ENCODE results near the gene REV1. TPM values are rescaled to one million over a fixed set of nuclear protein-coding genes. Genes with fewer than 3 reads are reported as not detected.

Gene REV1
- total and polyA plus RNA-seq, 9 of the 15 experiments (the other 6 are each of a cell fraction or from before 2014, with no cell fraction given) = 12.8 to 54.4 (median 29.6) TPM

DNA sequence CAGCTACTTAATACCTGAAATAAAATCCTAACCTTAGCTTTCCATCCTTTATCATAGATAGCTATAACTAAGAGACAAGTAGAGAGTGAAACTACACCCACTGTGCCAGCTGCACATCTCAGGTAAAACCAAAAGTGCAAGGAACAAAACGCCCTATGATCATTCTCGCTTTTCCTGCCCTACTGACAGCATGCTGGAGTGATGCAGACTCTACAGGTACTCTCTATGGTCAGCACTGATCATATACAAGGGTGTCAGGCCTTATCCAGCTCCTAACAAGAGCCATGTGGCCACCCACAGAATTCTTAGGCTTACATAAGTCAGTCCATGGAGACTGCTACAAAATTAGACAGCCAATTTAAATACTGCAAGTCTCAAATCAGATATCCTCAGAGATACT is 45.6 kb downstream of the REV1 start:
- CTCF ChIA-PET (ENCODE audit: low intra/inter-chr PET ratio) = no interaction called here
- Histone ChIP-seq H3K79me2 (ENCODE audit: control insufficient read depth, insufficient read depth, low read length) (peaks cover 26% of the 10 kb centered on the region; the same call in 2 of the 3 replicates), H3K4me3 (no peak overlapping the region), H4K20me1 (replicated peaks; ENCODE audit: control insufficient read depth, insufficient read depth, low read length) (no peaks in the 10 kb centered on the region), H3K4me2 (ENCODE audit: insufficient read depth, low read length) (no peak overlapping the region), H3K36me3 (ENCODE audit: control insufficient read depth, insufficient read depth, low read length) (peaks cover 60% of the 10 kb centered on the region), H3K9ac (ENCODE audit: insufficient read depth in 1 of 2, low read depth in 2 of 2, low read length in 2 of 2) (no peak overlapping the region), H2AFZ (ENCODE audit: low read depth, low read length) (no peak overlapping the region), H3K9me3 (replicated peaks; ENCODE audit: control insufficient read depth, insufficient read depth, low read depth, low read length) (no peaks in the 10 kb centered on the region), H3K4me1 (replicated peaks in 1 of 2; ENCODE audit: control insufficient read depth in 2 of 2, insufficient read depth in 2 of 2, low read length in 2 of 2) (no peaks in the 10 kb centered on the region), H3K9me1 (ENCODE audit: control insufficient read depth, insufficient read depth, low read length) (no peaks in the 10 kb centered on the region), H3K27ac (ENCODE audit: extremely low read depth, low read depth, low read length) (no peak overlapping the region), H3K27me3 (ENCODE audit: control insufficient read depth in 2 of 2, insufficient read depth in 2 of 2, low read length in 2 of 2) (no peaks in the 10 kb centered on the region)
- 97% methylated on average over 2 of the region's 2 CpGs for WGBS (ENCODE audit: insufficient coverage, low coverage, missing lambda C conversion rate)
- in situ Hi-C loops (cut with MboI) (no loop called here), intact Hi-C loops (cut with micrococcal nuclease) (no loop called here)
- no peak for FAIRE-seq
- no peak for DNase-seq (ENCODE audit: extremely low read depth in 1 of 4, low spot score in 3 of 4)
- TF ChIP-seq GABPA (tag; conservative IDR thresholded peaks at IDR 0.05; ENCODE audit: low read depth) = no peak
- TF ChIP-seq, protein P1, sequence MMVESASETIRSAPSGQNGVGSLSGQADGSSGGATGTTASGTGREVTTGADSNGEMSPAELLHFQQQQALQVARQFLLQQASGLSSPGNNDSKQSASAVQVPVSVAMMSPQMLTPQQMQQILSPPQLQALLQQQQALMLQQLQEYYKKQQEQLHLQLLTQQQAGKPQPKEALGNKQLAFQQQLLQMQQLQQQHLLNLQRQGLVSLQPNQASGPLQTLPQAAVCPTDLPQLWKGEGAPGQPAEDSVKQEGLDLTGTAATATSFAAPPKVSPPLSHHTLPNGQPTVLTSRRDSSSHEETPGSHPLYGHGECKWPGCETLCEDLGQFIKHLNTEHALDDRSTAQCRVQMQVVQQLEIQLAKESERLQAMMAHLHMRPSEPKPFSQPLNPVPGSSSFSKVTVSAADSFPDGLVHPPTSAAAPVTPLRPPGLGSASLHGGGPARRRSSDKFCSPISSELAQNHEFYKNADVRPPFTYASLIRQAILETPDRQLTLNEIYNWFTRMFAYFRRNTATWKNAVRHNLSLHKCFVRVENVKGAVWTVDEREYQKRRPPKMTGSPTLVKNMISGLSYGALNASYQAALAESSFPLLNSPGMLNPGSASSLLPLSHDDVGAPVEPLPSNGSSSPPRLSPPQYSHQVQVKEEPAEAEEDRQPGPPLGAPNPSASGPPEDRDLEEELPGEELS (CRISPR knock-in tag; IDR thresholded peaks at IDR 0.05; ENCODE audit: borderline replicate concordance) = no peak
- TF ChIP-seq ZNF431 (CRISPR knock-in tag; IDR thresholded peaks at IDR 0.05) = no peak
- no peak for TF ChIP-seq CBFA2T3 (IDR thresholded peaks at IDR 0.05)
- TF ChIP-seq ZNF780A (CRISPR knock-in tag; IDR thresholded peaks at IDR 0.05) = no peak
- no peak for TF ChIP-seq HDAC2 (IDR thresholded peaks at IDR 0.05)
- TF ChIP-seq ZNF57 (CRISPR knock-in tag; IDR thresholded peaks at IDR 0.05) = no peak
- TF ChIP-seq, protein P2, sequence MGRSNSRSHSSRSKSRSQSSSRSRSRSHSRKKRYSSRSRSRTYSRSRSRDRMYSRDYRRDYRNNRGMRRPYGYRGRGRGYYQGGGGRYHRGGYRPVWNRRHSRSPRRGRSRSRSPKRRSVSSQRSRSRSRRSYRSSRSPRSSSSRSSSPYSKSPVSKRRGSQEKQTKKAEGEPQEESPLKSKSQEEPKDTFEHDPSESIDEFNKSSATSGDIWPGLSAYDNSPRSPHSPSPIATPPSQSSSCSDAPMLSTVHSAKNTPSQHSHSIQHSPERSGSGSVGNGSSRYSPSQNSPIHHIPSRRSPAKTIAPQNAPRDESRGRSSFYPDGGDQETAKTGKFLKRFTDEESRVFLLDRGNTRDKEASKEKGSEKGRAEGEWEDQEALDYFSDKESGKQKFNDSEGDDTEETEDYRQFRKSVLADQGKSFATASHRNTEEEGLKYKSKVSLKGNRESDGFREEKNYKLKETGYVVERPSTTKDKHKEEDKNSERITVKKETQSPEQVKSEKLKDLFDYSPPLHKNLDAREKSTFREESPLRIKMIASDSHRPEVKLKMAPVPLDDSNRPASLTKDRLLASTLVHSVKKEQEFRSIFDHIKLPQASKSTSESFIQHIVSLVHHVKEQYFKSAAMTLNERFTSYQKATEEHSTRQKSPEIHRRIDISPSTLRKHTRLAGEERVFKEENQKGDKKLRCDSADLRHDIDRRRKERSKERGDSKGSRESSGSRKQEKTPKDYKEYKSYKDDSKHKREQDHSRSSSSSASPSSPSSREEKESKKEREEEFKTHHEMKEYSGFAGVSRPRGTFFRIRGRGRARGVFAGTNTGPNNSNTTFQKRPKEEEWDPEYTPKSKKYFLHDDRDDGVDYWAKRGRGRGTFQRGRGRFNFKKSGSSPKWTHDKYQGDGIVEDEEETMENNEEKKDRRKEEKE (IDR thresholded peaks at IDR 0.05; ENCODE audit: borderline replicate concordance in 1 of 2, control insufficient read depth in 1 of 2, low read depth in 2 of 2, low read length in 1 of 2) = no peak
- TF ChIP-seq ZNF668 (CRISPR knock-in tag; IDR thresholded peaks at IDR 0.05) = no peak
- no peak for TF ChIP-seq CEBPG (CRISPR knock-in tag; IDR thresholded peaks at IDR 0.05)
- no peak for TF ChIP-seq CEBPG (tag; conservative IDR thresholded peaks at IDR 0.05 in 1 of 2, IDR thresholded peaks at IDR 0.05 in 1 of 2)
- TF ChIP-seq NFE2L1 (tag; IDR thresholded peaks at IDR 0.05; ENCODE audit: borderline replicate concordance, low read depth) = no peak
- TF ChIP-seq, protein P3, sequence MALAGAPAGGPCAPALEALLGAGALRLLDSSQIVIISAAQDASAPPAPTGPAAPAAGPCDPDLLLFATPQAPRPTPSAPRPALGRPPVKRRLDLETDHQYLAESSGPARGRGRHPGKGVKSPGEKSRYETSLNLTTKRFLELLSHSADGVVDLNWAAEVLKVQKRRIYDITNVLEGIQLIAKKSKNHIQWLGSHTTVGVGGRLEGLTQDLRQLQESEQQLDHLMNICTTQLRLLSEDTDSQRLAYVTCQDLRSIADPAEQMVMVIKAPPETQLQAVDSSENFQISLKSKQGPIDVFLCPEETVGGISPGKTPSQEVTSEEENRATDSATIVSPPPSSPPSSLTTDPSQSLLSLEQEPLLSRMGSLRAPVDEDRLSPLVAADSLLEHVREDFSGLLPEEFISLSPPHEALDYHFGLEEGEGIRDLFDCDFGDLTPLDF (CRISPR knock-in tag; IDR thresholded peaks at IDR 0.05) = no peak
- no peak for ATAC-seq
- POLR2A ChIA-PET = no interaction called here
- BruUV-seq (replicated peaks) = no TSS peak
